Adipocyte (in vitro differentiated cells): ENCODE measurements around the gene PIK3CG.
"Not testable (repeated sequence)": the region's sequence is repeated elsewhere in the genome, so short reads cannot be mapped to it uniquely, and the experiment has no call there.

Experiments
- DNase-seq: peaks from one replicate; pipeline ENCODE4 v3.0.0-alpha.2; 2015; ENCODE audit warnings: low read depth
- H3K27me3 ChIP-seq: replicated peaks from 2 replicates; pipeline ENCODE4 v1.7.0; 2013; ENCODE audit warnings: mild to moderate bottlenecking, low read length, moderate library complexity; ENCODE audit not compliant: control insufficient read depth, insufficient read depth
- H3K36me3 ChIP-seq: 2 replicates; pipeline ENCODE4 v1.7.0; 2013; ENCODE audit warnings: low read length, mild to moderate bottlenecking, moderate library complexity; ENCODE audit not compliant: control insufficient read depth, insufficient read depth, severe bottlenecking
- H3K4me1 ChIP-seq: 2 replicates; pipeline ENCODE4 v1.7.0; 2013; ENCODE audit warnings: mild to moderate bottlenecking, low read length, moderate library complexity; ENCODE audit not compliant: control insufficient read depth, insufficient read depth
- H3K4me3 ChIP-seq: 2 replicates; pipeline ENCODE4 v1.7.0; 2013; ENCODE audit warnings: mild to moderate bottlenecking, low read length, moderate library complexity
- H3K9ac ChIP-seq: 2 replicates; pipeline ENCODE4 v1.7.0; 2013; ENCODE audit warnings: mild to moderate bottlenecking, low read length, moderate library complexity
- H3K9me3 ChIP-seq: 2 replicates; pipeline ENCODE4 v1.7.0; 2013; ENCODE audit warnings: mild to moderate bottlenecking, low read length, moderate library complexity; ENCODE audit not compliant: control insufficient read depth

Gene PIK3CG

GRCh38 chr7:106915873-106916272 lies 50.8 kb downstream of the PIK3CG start:
- peaks cover 7% of the 10 kb centered on the region for H3K27me3 ChIP-seq
- H3K4me1 ChIP-seq: peaks cover 4% of the 10 kb centered on the region
- H3K4me3 ChIP-seq: no peak overlapping the region
- DNase-seq: no peak
- no peak overlapping the region for H3K9ac ChIP-seq
- no peaks in the 10 kb centered on the region for H3K36me3 ChIP-seq
- peaks cover 3% of the 10 kb centered on the region for H3K9me3 ChIP-seq

DNA sequence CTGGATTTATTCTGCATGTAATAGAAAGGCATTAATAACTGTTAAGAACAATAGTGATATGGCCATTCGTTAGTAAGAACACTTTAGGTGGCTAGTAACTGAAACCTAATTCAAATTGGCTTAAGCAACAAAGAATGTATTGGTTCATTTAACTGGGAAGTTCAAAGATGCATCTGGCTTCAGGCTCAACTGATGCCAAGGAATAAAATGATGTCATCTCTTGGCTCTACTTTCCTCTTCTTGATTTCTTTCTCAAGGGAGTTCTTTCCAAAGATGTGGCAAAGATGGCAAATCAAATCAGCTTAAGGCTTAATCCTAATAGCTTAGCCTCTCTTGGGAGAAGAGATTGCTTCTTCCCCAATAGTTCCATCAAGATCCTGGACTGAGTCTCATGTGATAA lies 51.6 kb downstream of the PIK3CG start:
- H3K9me3 ChIP-seq: peaks cover 3% of the 10 kb centered on the region

DNA sequence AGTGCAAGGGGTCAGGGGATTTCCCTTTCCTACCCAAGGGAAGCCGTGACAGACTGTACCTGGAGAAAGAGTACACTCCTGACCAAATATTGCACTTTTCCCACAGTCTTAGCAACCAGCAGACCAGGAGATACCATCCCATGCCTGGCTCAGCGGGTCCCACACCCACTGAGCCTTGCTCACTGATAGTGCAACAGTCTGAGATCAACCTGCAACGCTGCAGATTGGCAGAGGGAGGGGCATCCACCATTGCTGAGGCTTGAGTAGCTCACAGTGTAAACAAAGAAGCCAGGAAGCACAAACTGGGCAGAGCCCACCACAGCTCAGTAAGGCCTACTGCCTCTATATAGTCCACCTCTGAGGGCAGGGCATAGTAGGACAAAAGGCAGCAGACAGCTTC lies 53.9 kb downstream of the PIK3CG start:
- no peak overlapping the region for H3K4me3 ChIP-seq
- no peak for DNase-seq

More for the DNA sequence above, 51.6 kb downstream of the PIK3CG start:
- H3K27me3 ChIP-seq: peaks cover 7% of the 10 kb centered on the region
- peaks cover 4% of the 10 kb centered on the region for H3K4me1 ChIP-seq
- no peak overlapping the region for H3K9ac ChIP-seq
- no peak overlapping the region for H3K4me3 ChIP-seq
- DNase-seq: peak; percentile 30
- H3K36me3 ChIP-seq: no peaks in the 10 kb centered on the region

GRCh38 chr7:106924468-106924867 lies 59.4 kb downstream of the PIK3CG start:
- not testable (repeated sequence) for H3K9ac ChIP-seq, H3K4me1 ChIP-seq, H3K27me3 ChIP-seq, H3K9me3 ChIP-seq, DNase-seq, H3K4me3 ChIP-seq, H3K36me3 ChIP-seq

More for the DNA sequence above, 53.9 kb downstream of the PIK3CG start:
- Histone ChIP-seq H3K36me3 (no peaks in the 10 kb centered on the region), H3K4me1 (peaks cover 4% of the 10 kb centered on the region), H3K9ac (no peak overlapping the region), H3K9me3 (peaks cover 3% of the 10 kb centered on the region), H3K27me3 (peaks cover 3% of the 10 kb centered on the region)

GRCh38 chr7:106926892-106927291 lies 61.8 kb downstream of the PIK3CG start:
- no peak for DNase-seq
- H3K36me3 ChIP-seq: no peaks in the 10 kb centered on the region
- H3K9ac ChIP-seq: no peak overlapping the region
- H3K9me3 ChIP-seq: peaks cover 4% of the 10 kb centered on the region
- H3K4me3 ChIP-seq: no peak overlapping the region
- no peaks in the 10 kb centered on the region for H3K4me1 ChIP-seq
- H3K27me3 ChIP-seq: peaks cover 7% of the 10 kb centered on the region

GRCh38 chr7:106927536-106927935 lies 62.5 kb downstream of the PIK3CG start:
- Histone ChIP-seq H3K4me1 (no peaks in the 10 kb centered on the region), H3K36me3 (no peaks in the 10 kb centered on the region), H3K9me3 (peaks cover 4% of the 10 kb centered on the region), H3K27me3 (peaks cover 7% of the 10 kb centered on the region), H3K9ac (no peak overlapping the region), H3K4me3 (no peak overlapping the region)
- no peak for DNase-seq

GRCh38 chr7:106929616-106930015 lies 64.5 kb downstream of the PIK3CG start:
- not testable (repeated sequence) for H3K9me3 ChIP-seq, DNase-seq, H3K36me3 ChIP-seq, H3K9ac ChIP-seq, H3K4me1 ChIP-seq, H3K4me3 ChIP-seq, H3K27me3 ChIP-seq

GRCh38 chr7:106936236-106936635 lies 71.2 kb downstream of the PIK3CG start:
- H3K9ac ChIP-seq: no peak overlapping the region
- H3K27me3 ChIP-seq: no peaks in the 10 kb centered on the region
- no peaks in the 10 kb centered on the region for H3K4me1 ChIP-seq
- no peak overlapping the region for H3K4me3 ChIP-seq
- H3K9me3 ChIP-seq: no peaks in the 10 kb centered on the region
- no peaks in the 10 kb centered on the region for H3K36me3 ChIP-seq
- no peak for DNase-seq

DNA sequence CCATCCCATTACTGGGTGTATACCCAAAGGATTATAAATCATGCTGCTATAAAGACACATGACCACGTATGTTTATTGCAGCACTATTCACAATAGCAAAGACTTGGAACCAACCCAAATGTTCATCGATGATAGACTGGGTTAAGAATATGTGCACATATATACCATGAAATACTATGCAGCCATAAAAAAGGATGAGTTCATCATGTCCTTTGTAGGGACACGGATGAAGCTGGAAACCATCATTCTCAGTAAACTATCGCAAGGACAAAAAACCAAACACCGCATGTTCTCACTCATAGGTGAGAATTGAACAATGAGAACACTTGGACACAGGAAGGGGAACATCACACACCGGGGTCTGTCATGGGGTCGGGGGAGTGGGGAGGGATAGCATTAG lies 73.0 kb downstream of the PIK3CG start:
- not testable (repeated sequence) for H3K36me3 ChIP-seq, H3K9ac ChIP-seq, H3K9me3 ChIP-seq, H3K4me3 ChIP-seq, H3K4me1 ChIP-seq, DNase-seq, H3K27me3 ChIP-seq

DNA sequence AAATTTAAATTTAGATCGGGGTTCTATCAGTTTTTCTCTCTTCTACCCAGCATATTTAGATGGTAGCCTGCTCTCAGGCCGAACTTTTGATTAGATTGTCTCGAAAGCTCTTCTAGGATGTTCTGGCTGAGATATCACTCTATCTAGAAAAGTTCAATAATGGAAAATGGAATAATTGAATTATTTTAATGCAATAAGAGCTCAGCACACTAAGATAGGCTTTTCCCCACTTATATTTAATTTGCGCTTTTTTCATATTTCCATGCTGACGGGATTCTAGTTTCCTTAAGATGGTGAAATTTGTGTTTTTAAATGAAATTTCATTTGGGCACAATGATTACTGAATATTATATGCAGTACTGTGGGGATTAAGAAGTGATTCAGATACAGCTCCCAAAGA lies 73.7 kb downstream of the PIK3CG start:
- no peaks in the 10 kb centered on the region for H3K36me3 ChIP-seq
- no peaks in the 10 kb centered on the region for H3K9me3 ChIP-seq
- no peak overlapping the region for H3K4me3 ChIP-seq
- no peaks in the 10 kb centered on the region for H3K4me1 ChIP-seq
- H3K27me3 ChIP-seq: no peaks in the 10 kb centered on the region
- DNase-seq: no peak
- no peak overlapping the region for H3K9ac ChIP-seq

DNA sequence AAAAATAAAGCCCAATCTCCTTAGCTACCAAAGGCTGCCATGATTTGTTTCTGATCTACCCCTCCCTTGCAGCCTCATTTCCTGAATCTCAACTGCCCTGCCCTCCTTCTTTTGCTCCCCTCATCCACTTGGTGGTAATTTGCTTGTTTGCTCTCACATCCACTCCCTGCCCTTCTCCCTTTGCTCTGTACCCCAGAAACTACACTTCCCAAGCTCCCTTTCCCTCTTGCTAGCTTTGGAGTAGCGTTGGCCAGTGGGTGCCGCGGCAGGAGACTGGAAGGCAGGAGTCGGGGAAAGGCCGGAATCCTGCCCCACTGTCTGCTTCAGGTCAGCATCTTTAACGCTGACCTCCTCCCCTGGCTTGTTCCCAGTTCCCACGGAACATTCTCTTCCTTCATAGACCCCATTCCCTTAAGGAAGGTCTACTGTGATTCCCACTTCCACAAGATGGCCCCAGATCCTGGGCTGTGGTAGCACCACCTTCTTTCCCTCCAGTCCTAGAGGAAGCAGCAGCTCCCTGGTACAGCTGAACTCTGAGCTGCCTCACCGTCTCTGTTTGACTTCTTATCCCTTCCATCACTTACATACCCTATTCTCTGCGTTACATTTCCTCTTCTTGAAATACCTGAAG lies 79.1 kb downstream of the PIK3CG start:
- Histone ChIP-seq H3K9ac (no peak overlapping the region), H3K36me3 (no peaks in the 10 kb centered on the region), H3K4me1 (peaks cover 16% of the 10 kb centered on the region), H3K9me3 (no peaks in the 10 kb centered on the region), H3K27me3 (peaks cover 5% of the 10 kb centered on the region), H3K4me3 (no peak overlapping the region)
- DNase-seq: no peak

DNA sequence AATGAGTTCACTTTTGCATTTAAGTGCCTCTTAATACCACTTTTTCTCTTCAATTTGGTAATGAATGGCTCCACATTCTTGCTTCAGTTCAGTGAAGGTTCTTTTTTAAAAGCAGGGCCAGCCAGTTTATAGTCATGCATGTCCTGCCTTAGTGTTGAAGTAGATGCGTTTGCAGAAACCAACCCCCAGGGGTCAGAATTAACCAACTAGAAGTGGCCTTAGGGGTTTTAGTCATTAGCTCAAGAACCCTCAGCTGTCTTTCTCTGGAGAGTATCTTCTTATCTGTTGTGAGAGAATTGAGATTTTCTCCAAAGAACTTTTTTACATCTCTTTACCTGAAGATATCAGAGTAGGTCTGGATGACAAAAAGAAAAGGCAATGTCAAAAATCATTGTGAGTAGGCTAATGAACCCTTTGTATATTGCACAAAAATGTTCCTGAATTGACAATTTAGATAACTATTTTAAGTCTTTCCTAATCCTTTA lies 82.2 kb downstream of the PIK3CG start:
- H3K4me1 ChIP-seq: peaks cover 16% of the 10 kb centered on the region
- no peak overlapping the region for H3K4me3 ChIP-seq
- peaks cover 21% of the 10 kb centered on the region for H3K27me3 ChIP-seq
- H3K36me3 ChIP-seq: no peaks in the 10 kb centered on the region
- no peaks in the 10 kb centered on the region for H3K9me3 ChIP-seq
- peak overlapping the region; percentile 65 for H3K9ac ChIP-seq
- peak; percentile 86 for DNase-seq
